Central memory CD4-positive, alpha-beta T cell (primary cell): ENCODE results near the gene RFNG.

Experiments used
- DNase-seq: peaks from one replicate; pipeline ENCODE4 v3.0.0; 2022

RFNG gene

GRCh38 chr17:82077617-82078358, 26.2 kb upstream of the RFNG start:
- no peak for DNase-seq

- no peak for DNase-seq
Measured at GRCh38 chr17:82076785-82077591, 25.4 kb upstream of the RFNG start.

DNA sequence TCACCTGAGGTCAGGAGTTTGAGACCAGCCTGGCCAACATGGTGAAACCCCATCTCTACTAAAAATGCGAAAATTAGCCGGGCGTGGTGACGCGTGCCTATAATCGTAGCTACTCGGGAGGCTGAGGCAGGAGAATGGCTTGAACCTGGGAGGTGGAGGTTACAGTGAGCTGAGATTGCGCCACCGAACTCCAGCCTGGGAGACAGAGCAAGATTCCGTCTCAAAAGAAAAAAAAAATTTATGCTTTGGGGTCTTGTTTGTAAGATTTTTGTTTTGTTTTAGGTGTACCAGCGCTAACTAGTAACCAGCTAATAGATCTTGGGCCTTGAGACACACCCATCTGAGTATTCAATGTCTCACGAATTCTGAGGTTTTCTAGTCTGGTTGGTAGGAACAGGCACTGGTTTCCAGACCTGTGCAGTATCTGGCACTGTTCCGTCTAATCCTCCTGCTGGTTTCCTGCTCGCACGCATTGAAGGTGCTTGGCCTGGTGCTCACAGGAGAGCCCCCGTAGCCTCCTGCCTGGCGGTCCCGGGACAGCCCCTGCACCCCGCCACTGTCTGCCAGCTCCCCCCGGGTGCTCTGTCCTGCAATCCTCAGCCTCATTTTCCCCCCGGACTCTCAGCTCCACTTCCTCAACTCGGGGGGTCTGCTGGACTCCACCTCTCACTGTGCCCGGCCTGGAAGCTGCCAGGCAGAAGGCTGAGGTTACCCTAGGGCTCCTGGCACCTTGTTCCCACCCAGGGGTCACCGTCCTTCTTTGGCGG, 24.6 kb upstream of the RFNG start:
- no peak for DNase-seq

GRCh38 chr17:82073446-82073845, 21.8 kb upstream of the RFNG start:
- no peak for DNase-seq

GRCh38 chr17:82072827-82073226, 21.2 kb upstream of the RFNG start:
- no peak for DNase-seq

DNA sequence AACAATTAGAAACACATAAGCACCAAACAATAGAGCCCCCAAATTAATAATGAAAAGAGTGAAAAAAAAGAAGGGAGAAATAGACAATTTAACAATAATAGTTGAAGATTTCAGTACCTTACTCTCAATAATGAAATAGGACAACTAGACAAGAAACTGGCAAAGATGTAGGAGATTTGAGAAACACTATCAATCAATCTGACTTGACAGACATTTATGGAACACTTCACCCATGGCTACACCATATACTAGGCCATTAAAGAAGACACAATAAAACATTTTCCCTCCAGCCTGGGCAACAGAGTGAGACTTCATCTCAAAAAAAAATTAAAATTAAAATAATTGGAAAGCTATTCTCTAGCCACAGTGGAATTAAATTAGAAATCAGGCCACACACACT, 19.0 kb upstream of the RFNG start:
- DNase-seq: no peak

- peak; percentile 67 for DNase-seq
Measured at GRCh38 chr17:82065638-82066303, 14.2 kb upstream of the RFNG start, which contains the start of gene DUS1L. Gene DUS1L (minus strand): TSS chr17:82065804. CDS start chr17:82065059, 745 bp downstream.

DNA sequence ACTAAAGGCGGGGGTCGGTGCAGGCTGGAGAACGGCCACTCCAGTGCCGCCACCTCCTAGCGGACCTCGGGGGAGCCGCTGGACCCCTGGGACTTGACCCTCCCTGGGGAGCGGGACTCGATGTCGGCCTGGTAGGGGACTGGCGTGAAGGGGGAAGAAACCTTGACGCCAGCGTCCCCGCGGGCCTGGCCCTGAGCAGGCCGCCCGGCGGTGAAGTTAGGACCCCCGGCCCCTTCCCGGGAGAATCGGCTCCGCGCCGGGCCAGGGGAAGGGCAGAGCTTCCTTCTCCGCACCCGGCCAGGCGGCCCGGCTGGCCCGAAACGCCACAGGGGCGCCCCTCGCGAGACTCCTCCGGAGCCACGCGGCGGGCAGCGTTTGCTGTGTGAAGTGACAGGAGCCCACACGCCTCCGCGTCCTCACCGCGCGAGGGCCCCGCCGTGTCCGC, 13.6 kb upstream of the RFNG start:
- DNase-seq: no peak

DNA sequence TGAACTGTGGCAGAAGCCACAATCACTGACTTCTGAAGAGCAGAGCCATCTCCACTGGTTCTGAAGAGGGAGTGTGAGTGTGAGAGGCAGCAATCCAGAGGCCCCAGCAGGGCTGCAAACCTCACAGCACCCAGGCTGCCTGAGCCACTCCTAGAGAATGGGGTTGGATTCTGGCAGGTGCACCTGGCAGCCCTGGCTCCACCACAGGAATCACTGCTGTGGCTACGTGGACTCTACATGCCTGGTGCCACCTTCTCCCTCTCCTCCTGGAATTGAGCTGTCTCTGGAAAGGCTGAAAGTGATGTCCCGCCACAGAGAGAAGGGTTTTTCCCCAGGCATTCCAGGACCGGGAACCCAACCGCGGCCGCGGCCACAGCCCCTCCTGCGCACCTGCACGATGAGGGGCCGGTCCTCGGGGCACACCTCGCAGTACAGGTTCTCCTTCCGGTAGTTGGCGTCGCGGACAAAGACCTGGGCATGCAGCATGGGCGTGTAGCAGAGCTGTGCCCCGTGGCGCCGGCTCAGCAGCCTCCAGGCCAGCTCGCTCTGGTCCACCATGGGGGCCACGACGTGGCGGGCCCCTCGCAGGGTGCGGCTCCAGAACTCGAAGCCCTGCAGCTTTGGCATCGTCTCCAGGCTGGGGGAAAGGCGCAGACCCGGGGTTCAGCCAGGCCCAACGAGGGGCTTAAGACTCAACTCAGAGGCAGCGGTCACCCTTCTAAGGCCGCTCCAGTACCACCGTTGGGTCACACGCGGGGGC, 13.0 kb upstream of the RFNG start:
- no peak for DNase-seq

- no peak for DNase-seq
Measured at GRCh38 chr17:82063424-82064415, 12.1 kb upstream of the RFNG start.

- no peak for DNase-seq
Measured at GRCh38 chr17:82062984-82063368, 11.4 kb upstream of the RFNG start.

- no peak for DNase-seq
Measured at GRCh38 chr17:82062076-82062983, 10.7 kb upstream of the RFNG start.

DNA sequence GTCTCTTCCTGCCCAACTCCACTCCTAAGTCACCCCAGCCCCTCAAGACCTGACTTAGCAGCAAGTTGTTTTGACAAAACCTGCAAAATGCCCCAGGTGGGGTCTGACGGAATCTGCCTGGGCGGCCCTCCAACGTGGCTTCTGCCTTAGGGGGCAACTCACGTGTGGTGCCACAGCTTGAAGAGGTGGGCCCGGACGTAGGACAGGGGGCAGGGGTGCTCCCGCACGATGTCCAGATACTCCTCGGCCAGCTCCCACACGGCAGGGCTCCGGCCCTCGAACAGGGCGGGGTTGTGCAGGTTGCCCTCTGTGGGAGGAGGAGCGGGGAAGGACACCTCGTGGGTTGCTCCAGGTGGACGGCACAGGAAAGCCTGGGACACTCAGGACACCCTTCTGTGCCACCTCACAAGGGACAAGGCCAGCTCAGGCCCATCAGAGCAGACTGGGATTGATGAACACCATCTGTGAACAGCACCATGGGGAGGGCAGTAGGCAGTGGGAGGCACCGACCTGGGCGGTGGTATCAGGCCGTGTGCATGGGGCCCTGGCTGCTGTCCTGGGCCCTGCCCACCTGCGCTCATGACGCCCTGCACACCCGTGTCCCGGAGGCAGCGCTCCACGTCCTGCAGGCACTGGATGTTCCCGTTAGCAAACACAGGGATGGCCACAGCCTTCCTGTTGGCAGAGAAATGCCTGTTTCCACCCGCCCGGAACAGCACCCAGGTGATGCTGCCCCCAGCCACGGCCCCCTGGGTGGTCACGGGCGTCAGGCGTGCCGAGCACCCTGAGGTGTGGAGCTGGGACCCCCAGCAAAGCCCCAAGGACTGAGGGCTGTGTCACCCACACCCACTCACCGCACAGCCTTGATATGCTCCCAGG, 9.7 kb upstream of the RFNG start:
- DNase-seq: no peak

DNA sequence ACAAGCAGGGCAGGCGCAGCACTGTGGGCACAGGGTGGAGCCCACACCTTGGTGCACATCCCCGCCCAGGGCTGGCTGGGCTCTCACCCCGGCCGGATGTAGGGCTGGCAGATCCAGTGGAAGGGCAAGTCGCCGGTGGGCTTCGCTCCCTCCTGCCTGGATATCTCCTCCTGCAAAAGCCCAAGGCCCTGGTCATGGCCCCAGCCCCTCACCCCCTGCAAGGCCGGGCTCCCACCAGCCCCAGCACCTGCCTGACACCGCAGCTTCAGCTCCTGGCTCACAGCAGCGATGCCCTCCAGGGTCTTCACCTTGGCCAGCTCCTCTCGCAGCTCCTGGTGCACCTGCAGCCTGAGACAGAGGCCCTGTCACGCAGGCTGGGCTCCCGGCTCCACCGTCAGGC, 9.0 kb upstream of the RFNG start:
- DNase-seq: no peak

DNA sequence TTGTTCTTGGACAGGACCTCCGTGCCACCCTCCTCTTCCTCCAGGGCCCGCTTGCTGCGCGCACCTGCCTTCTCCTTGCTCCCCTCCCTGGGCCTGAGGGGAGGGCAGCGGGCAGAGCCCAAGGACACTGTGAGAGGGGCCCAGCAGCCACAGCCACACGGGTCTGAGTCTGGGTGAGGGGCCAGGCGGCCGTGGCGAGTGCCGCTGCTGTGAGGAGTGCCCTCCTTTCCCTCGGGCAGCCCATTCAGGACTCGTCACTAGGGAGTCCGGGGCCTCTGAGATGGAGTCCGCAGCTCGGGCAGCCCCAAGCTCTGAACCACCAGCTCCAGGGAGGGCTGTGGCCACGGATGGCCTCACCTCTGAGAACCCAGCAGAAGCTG, 8.4 kb upstream of the RFNG start:
- no peak for DNase-seq

DNA sequence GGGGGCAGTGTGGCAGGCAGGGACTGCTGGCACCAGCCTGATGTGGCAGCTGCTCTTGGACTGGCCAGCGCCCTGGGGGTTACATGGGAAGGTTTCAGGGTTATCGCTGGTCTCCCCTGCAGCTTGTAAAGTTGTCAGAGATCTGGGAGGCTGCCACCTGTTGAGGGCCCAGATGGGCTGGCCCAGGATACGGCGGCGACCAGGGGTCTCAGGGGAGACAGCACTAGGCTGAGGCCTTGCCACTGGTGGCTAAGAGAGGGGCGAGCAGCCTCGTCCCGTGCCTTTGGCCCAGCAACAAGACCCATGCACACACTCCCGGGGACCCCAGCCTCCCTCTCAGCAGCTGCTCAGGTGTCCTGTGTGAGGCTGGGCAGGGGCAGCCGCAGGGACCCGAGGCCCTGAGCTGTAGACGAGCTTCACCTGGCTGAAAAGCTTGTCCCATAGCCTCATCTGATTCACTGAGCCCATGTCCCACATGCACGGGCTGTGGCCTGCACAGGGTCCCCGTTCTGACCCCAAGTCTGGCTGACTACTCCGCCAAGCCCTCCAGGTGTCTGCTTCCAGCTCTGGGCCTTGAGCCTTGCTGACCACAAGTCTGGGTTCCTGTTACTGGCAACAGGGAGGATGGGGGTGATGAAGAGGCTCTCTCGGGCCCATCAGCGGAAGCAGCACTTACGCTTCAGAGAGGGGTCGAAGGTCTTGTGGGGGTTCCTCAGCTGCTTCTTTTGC, 7.8 kb upstream of the RFNG start:
- no peak for DNase-seq

- DNase-seq: no peak
Measured at GRCh38 chr17:82058855-82059249, 7.2 kb upstream of the RFNG start.
